ENCODE results near the gene PIP5K1A.
"Not testable (repeated sequence)": the region's sequence is repeated elsewhere in the genome, so short reads cannot be mapped to it uniquely, and the experiment has no call there.

The PIP5K1A gene

GRCh38 chr1:151176514-151177045, 21.8 kb upstream of the PIP5K1A start:
- H3K36me3 Mint-ChIP-seq = peaks cover 6% of the 10 kb centered on the region
- H3K4me1 Mint-ChIP-seq (ENCODE audit: low read depth) = no peaks in the 10 kb centered on the region
- H3K4me3 Mint-ChIP-seq = no peak overlapping the region
- H3K27ac Mint-ChIP-seq = no peak overlapping the region
- no peaks in the 10 kb centered on the region for H3K9me3 Mint-ChIP-seq (ENCODE audit: low read depth)
- no peaks in the 10 kb centered on the region for H3K27me3 Mint-ChIP-seq

GRCh38 chr1:151184211-151184610, 14.1 kb upstream of the PIP5K1A start:
- H3K36me3 Mint-ChIP-seq = peaks cover 12% of the 10 kb centered on the region
- no peak overlapping the region for H3K4me3 Mint-ChIP-seq
- no peaks in the 10 kb centered on the region for H3K27me3 Mint-ChIP-seq
- no peaks in the 10 kb centered on the region for H3K9me3 Mint-ChIP-seq (ENCODE audit: low read depth)
- H3K27ac Mint-ChIP-seq = no peak overlapping the region
- H3K4me1 Mint-ChIP-seq (ENCODE audit: low read depth) = peaks cover 18% of the 10 kb centered on the region

GRCh38 chr1:151187205-151187604, 11.1 kb upstream of the PIP5K1A start:
- Mint-ChIP-seq H3K36me3 (peaks cover 5% of the 10 kb centered on the region), H3K4me1 (ENCODE audit: low read depth) (peaks cover 31% of the 10 kb centered on the region), H3K9me3 (ENCODE audit: low read depth) (no peaks in the 10 kb centered on the region), H3K27me3 (no peaks in the 10 kb centered on the region), H3K27ac (no peak overlapping the region), H3K4me3 (no peak overlapping the region)

GRCh38 chr1:151188667-151189066, 9.7 kb upstream of the PIP5K1A start:
- H3K27ac Mint-ChIP-seq = peak overlapping the region; percentile 46
- H3K36me3 Mint-ChIP-seq; H3K9me3 Mint-ChIP-seq (ENCODE audit: low read depth); H3K27me3 Mint-ChIP-seq: not testable (repeated sequence)
- peaks cover 31% of the 10 kb centered on the region for H3K4me1 Mint-ChIP-seq (ENCODE audit: low read depth)
- peak overlapping the region; percentile 98 for H3K4me3 Mint-ChIP-seq

- H3K9me3 Mint-ChIP-seq (ENCODE audit: low read depth) = no peaks in the 10 kb centered on the region
Observed at GRCh38 chr1:151189637-151190445, 8.5 kb upstream of the PIP5K1A start, which contains the start of gene VPS72. Gene VPS72, minus strand, starts transcription at chr1:151190197. Its CDS starts 76 bp downstream, at chr1:151190121.

GRCh38 chr1:151192047-151192446, 6.3 kb upstream of the PIP5K1A start:
- no peaks in the 10 kb centered on the region for H3K9me3 Mint-ChIP-seq (ENCODE audit: low read depth)
- no peaks in the 10 kb centered on the region for H3K27me3 Mint-ChIP-seq
- H3K4me1 Mint-ChIP-seq (ENCODE audit: low read depth) = peaks cover 30% of the 10 kb centered on the region
- H3K4me3 Mint-ChIP-seq = no peak overlapping the region
- H3K27ac Mint-ChIP-seq = no peak overlapping the region
- H3K36me3 Mint-ChIP-seq = no peaks in the 10 kb centered on the region

More at GRCh38 chr1:151189637-151190445, 8.5 kb upstream of the PIP5K1A start, which contains the start of gene VPS72:
- Mint-ChIP-seq H3K4me1 (ENCODE audit: low read depth) (peaks cover 31% of the 10 kb centered on the region), H3K36me3 (no peaks in the 10 kb centered on the region), H3K27ac (peak within 1 kb of the TSS; percentile 97), H3K27me3 (no peaks in the 10 kb centered on the region), H3K4me3 (peak within 1 kb of the TSS; percentile 98)

GRCh38 chr1:151193304-151193703, 5.0 kb upstream of the PIP5K1A start:
- Mint-ChIP-seq H3K4me1 (ENCODE audit: low read depth) (peaks cover 32% of the 10 kb centered on the region), H3K36me3 (no peaks in the 10 kb centered on the region), H3K9me3 (ENCODE audit: low read depth) (no peaks in the 10 kb centered on the region), H3K27me3 (no peaks in the 10 kb centered on the region), H3K4me3 (no peak overlapping the region), H3K27ac (no peak overlapping the region)

- Mint-ChIP-seq H3K27me3 (no peaks in the 10 kb centered on the region), H3K4me3 (no peak overlapping the region), H3K27ac (no peak overlapping the region)
Observed at GRCh38 chr1:151193856-151194255, 4.5 kb upstream of the PIP5K1A start.

GRCh38 chr1:151194894-151195594, 3.3 kb upstream of the PIP5K1A start:
- H3K9me3 Mint-ChIP-seq (ENCODE audit: low read depth); H3K4me3 Mint-ChIP-seq; H3K27ac Mint-ChIP-seq; H3K27me3 Mint-ChIP-seq; H3K36me3 Mint-ChIP-seq: not testable (repeated sequence)
- peaks cover 30% of the 10 kb centered on the region for H3K4me1 Mint-ChIP-seq (ENCODE audit: low read depth)

More at GRCh38 chr1:151193856-151194255, 4.5 kb upstream of the PIP5K1A start:
- Mint-ChIP-seq H3K36me3 (no peaks in the 10 kb centered on the region), H3K4me1 (ENCODE audit: low read depth) (peaks cover 30% of the 10 kb centered on the region), H3K9me3 (ENCODE audit: low read depth) (no peaks in the 10 kb centered on the region)

- no peaks in the 10 kb centered on the region for H3K27me3 Mint-ChIP-seq
- H3K4me1 Mint-ChIP-seq (ENCODE audit: low read depth) = peaks cover 31% of the 10 kb centered on the region
- H3K9me3 Mint-ChIP-seq (ENCODE audit: low read depth) = no peaks in the 10 kb centered on the region
- no peak overlapping the region for H3K27ac Mint-ChIP-seq
- H3K4me3 Mint-ChIP-seq = peak overlapping the region; percentile 61
- H3K36me3 Mint-ChIP-seq = no peaks in the 10 kb centered on the region
Observed at GRCh38 chr1:151196292-151196800, 2.0 kb upstream of the PIP5K1A start.

GRCh38 chr1:151197863-151198253, 494 bp upstream of the PIP5K1A start:
- H3K4me3 Mint-ChIP-seq = peak overlapping the region; percentile 100
- no peaks in the 10 kb centered on the region for H3K27me3 Mint-ChIP-seq
- H3K36me3 Mint-ChIP-seq = no peaks in the 10 kb centered on the region
- H3K9me3 Mint-ChIP-seq (ENCODE audit: low read depth) = no peaks in the 10 kb centered on the region
- peak overlapping the region; percentile 96 for H3K27ac Mint-ChIP-seq
- H3K4me1 Mint-ChIP-seq (ENCODE audit: low read depth) = peaks cover 40% of the 10 kb centered on the region

GRCh38 chr1:151199873-151200581, 1.7 kb downstream of the PIP5K1A start:
- H3K27ac Mint-ChIP-seq = peak overlapping the region; percentile 96
- peaks cover 49% of the 10 kb centered on the region for H3K4me1 Mint-ChIP-seq (ENCODE audit: low read depth)
- no peaks in the 10 kb centered on the region for H3K36me3 Mint-ChIP-seq
- no peaks in the 10 kb centered on the region for H3K27me3 Mint-ChIP-seq
- peak overlapping the region; percentile 100 for H3K4me3 Mint-ChIP-seq
- no peaks in the 10 kb centered on the region for H3K9me3 Mint-ChIP-seq (ENCODE audit: low read depth)

- H3K4me3 Mint-ChIP-seq; H3K36me3 Mint-ChIP-seq; H3K27ac Mint-ChIP-seq; H3K27me3 Mint-ChIP-seq; H3K9me3 Mint-ChIP-seq (ENCODE audit: low read depth): not testable (repeated sequence)
- H3K4me1 Mint-ChIP-seq (ENCODE audit: low read depth) = peaks cover 27% of the 10 kb centered on the region
Observed at GRCh38 chr1:151205381-151205965, 7.1 kb downstream of the PIP5K1A start.

- Mint-ChIP-seq H3K4me1 (ENCODE audit: low read depth) (peaks cover 28% of the 10 kb centered on the region), H3K27me3 (no peaks in the 10 kb centered on the region), H3K36me3 (peaks cover 2% of the 10 kb centered on the region), H3K27ac (no peak overlapping the region), H3K9me3 (ENCODE audit: low read depth) (no peaks in the 10 kb centered on the region), H3K4me3 (no peak overlapping the region)
Observed at GRCh38 chr1:151210830-151211229, 12.5 kb downstream of the PIP5K1A start.

Data from activated naive CD8-positive, alpha-beta T cell (primary cell).